Measurements from ENCODE around the gene ZDHHC21.

The ZDHHC21 gene

DNA sequence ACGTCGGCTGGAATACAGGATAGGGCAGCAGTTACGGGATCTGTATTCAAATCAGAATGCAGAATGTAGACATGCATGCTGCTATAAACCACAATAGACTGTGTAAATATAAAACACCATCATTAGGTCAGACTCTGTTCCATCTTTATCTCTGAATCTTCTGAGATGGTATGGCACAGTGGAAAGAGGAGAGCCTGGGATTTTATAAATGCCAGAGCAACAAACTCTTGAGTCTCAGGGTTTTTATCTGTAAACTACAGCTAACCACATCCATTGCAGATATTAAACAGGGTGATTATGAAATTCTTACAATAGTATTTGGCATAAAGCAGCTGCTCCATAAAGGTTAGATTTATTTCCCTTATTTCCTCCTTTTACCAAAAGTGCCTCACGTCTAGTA, 108.7 kb downstream of the ZDHHC21 start:
- Histone ChIP-seq H3K9me3 (ENCODE audit: low read length) (0 out of 2 replicates have a peak, but pooled peaks cover 5% of the 10 kb centered on the region), H3K4me1 (ENCODE audit: insufficient read depth, low read length, severe bottlenecking) (no peaks in the 10 kb centered on the region), H3K9ac (ENCODE audit: low read length) (no peak overlapping the region), H3K36me3 (ENCODE audit: insufficient read depth, low read length) (no peaks in the 10 kb centered on the region), H3K27me3 (ENCODE audit: insufficient read depth, low read length) (no peaks in the 10 kb centered on the region), H3F3A (ENCODE audit: insufficient read depth, low read length) (no peaks in the 10 kb centered on the region), H3K4me2 (ENCODE audit: low read length) (no peak overlapping the region), H3K4me3 (ENCODE audit: low read depth, low read length, poor library complexity, severe bottlenecking) (no peak overlapping the region), H3K9me2 (ENCODE audit: low read depth, low read length) (no peaks in the 10 kb centered on the region), H4K20me1 (ENCODE audit: insufficient read depth, low read length) (no peaks in the 10 kb centered on the region), H3K27ac (ENCODE audit: low read depth, low read length, poor library complexity, severe bottlenecking) (no peak overlapping the region), H2AFZ (ENCODE audit: low read length) (no peak overlapping the region), H3K79me2 (ENCODE audit: insufficient read depth, low read length) (no peaks in the 10 kb centered on the region)
- no peak for TF ChIP-seq EZH2 (IDR thresholded peaks at IDR 0.05; ENCODE audit: borderline replicate concordance, low read length)
- TF ChIP-seq, protein P1, sequence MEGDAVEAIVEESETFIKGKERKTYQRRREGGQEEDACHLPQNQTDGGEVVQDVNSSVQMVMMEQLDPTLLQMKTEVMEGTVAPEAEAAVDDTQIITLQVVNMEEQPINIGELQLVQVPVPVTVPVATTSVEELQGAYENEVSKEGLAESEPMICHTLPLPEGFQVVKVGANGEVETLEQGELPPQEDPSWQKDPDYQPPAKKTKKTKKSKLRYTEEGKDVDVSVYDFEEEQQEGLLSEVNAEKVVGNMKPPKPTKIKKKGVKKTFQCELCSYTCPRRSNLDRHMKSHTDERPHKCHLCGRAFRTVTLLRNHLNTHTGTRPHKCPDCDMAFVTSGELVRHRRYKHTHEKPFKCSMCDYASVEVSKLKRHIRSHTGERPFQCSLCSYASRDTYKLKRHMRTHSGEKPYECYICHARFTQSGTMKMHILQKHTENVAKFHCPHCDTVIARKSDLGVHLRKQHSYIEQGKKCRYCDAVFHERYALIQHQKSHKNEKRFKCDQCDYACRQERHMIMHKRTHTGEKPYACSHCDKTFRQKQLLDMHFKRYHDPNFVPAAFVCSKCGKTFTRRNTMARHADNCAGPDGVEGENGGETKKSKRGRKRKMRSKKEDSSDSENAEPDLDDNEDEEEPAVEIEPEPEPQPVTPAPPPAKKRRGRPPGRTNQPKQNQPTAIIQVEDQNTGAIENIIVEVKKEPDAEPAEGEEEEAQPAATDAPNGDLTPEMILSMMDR (IDR thresholded peaks at IDR 0.05; ENCODE audit: low read length) = no peak

DNA sequence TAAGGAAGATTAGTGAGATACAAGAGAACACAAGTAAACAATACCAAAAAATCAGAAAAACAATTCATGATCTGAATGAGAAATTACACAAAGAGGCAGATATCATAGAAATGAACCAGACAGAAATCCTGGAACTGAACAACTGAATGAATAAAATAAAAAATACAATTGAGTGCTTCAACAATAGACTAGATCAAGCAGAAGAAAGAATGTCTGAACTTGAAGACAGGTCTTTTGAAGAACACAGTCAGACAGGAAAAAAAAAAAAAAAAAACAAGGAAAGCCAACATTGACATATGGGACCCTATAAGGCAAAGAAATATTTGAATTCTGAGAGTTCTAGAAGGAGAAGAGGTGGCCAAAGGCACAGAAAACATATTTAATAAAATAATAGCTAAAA, 115.2 kb downstream of the ZDHHC21 start:
- H3F3A ChIP-seq (ENCODE audit: insufficient read depth, low read length) = no peaks in the 10 kb centered on the region
- H3K9ac ChIP-seq (ENCODE audit: low read length) = no peak overlapping the region
- no peak overlapping the region for H3K4me2 ChIP-seq (ENCODE audit: low read length)
- H3K36me3 ChIP-seq (ENCODE audit: insufficient read depth, low read length) = no peaks in the 10 kb centered on the region
- no peaks in the 10 kb centered on the region for H3K79me2 ChIP-seq (ENCODE audit: insufficient read depth, low read length)
- H3K27ac ChIP-seq (ENCODE audit: low read depth, low read length, poor library complexity, severe bottlenecking) = no peak overlapping the region
- TF ChIP-seq, protein P1 (IDR thresholded peaks at IDR 0.05; ENCODE audit: low read length) = no peak
- TF ChIP-seq EZH2 (IDR thresholded peaks at IDR 0.05; ENCODE audit: borderline replicate concordance, low read length) = no peak
- H3K27me3 ChIP-seq (ENCODE audit: insufficient read depth, low read length) = no peaks in the 10 kb centered on the region
- no peaks in the 10 kb centered on the region for H3K4me1 ChIP-seq (ENCODE audit: insufficient read depth, low read length, severe bottlenecking)
- H3K9me3 ChIP-seq (ENCODE audit: low read length) = peaks cover 11% of the 10 kb centered on the region; the same call in 1 of the 2 replicates
- H2AFZ ChIP-seq (ENCODE audit: low read length) = no peak overlapping the region
- H3K9me2 ChIP-seq (ENCODE audit: low read depth, low read length) = no peaks in the 10 kb centered on the region
- no peak overlapping the region for H3K4me3 ChIP-seq (ENCODE audit: low read depth, low read length, poor library complexity, severe bottlenecking)
- no peaks in the 10 kb centered on the region for H4K20me1 ChIP-seq (ENCODE audit: insufficient read depth, low read length)

DNA sequence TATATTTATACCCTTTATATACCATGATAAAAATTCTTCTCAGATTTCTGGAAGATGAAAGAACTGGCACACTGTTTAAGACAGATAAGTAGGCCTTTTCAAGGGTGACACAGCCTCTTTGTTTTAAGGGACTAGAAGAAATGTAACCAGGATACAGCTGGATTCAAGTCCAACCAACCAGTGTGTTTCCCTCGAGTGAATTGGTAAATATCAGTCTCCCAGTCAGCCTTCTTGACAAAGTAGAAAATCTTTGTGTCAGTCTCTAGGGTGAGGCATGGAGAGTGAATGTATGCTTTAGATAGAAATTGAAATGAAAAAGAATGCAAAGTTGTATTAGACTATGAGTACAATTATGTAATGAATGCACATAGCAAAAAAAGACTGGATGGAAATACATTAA, 119.1 kb downstream of the ZDHHC21 start:
- H3K27ac ChIP-seq (ENCODE audit: low read depth, low read length, poor library complexity, severe bottlenecking) = no peak overlapping the region
- H3K4me2 ChIP-seq (ENCODE audit: low read length) = no peak overlapping the region
- H3K36me3 ChIP-seq (ENCODE audit: insufficient read depth, low read length) = no peaks in the 10 kb centered on the region
- H4K20me1 ChIP-seq (ENCODE audit: insufficient read depth, low read length) = no peaks in the 10 kb centered on the region
- H3K4me1 ChIP-seq (ENCODE audit: insufficient read depth, low read length, severe bottlenecking) = no peaks in the 10 kb centered on the region
- H3K9me2 ChIP-seq (ENCODE audit: low read depth, low read length) = no peaks in the 10 kb centered on the region
- H3K4me3 ChIP-seq (ENCODE audit: low read depth, low read length, poor library complexity, severe bottlenecking) = no peak overlapping the region
- H2AFZ ChIP-seq (ENCODE audit: low read length) = no peak overlapping the region
- peaks cover 6% of the 10 kb centered on the region; the same call in 1 of the 2 replicates for H3K9me3 ChIP-seq (ENCODE audit: low read length)
- no peak for TF ChIP-seq EZH2 (IDR thresholded peaks at IDR 0.05; ENCODE audit: borderline replicate concordance, low read length)
- TF ChIP-seq, protein P1 (IDR thresholded peaks at IDR 0.05; ENCODE audit: low read length) = no peak
- H3K27me3 ChIP-seq (ENCODE audit: insufficient read depth, low read length) = no peaks in the 10 kb centered on the region
- H3K79me2 ChIP-seq (ENCODE audit: insufficient read depth, low read length) = no peaks in the 10 kb centered on the region
- no peak overlapping the region for H3K9ac ChIP-seq (ENCODE audit: low read length)
- H3F3A ChIP-seq (ENCODE audit: insufficient read depth, low read length) = no peaks in the 10 kb centered on the region
